ENCODE results near the gene GUCA1A.
A peak's percentile ranks its signal among the peaks of the same experiment; 100 is the strongest.
"Not testable (repeated sequence)": the region's sequence is repeated elsewhere in the genome, so short reads cannot be mapped to it uniquely, and the experiment has no call there.

The GUCA1A gene

GRCh38 chr6:42179261-42179944, 6.2 kb downstream of the GUCA1A start:
- DNase-seq, result no peak

GRCh38 chr6:42179945-42180313, 6.8 kb downstream of the GUCA1A start:
- no peak for DNase-seq

- no peak for DNase-seq
Measured at GRCh38 chr6:42182101-42182500, 8.9 kb downstream of the GUCA1A start.

- no peak for DNase-seq
Measured at GRCh38 chr6:42184475-42184874, 11.3 kb downstream of the GUCA1A start.

- no peak for DNase-seq
Measured at GRCh38 chr6:42185597-42185996, 12.4 kb downstream of the GUCA1A start.

- DNase-seq, result no peak
Measured at GRCh38 chr6:42188406-42188805, 15.2 kb downstream of the GUCA1A start.

- DNase-seq, result no peak
Measured at GRCh38 chr6:42190554-42191183, 17.5 kb downstream of the GUCA1A start.

GRCh38 chr6:42192385-42192784, 19.2 kb downstream of the GUCA1A start:
- DNase-seq, result not testable (repeated sequence)

- no peak for DNase-seq
Measured at GRCh38 chr6:42193491-42193894, 20.3 kb downstream of the GUCA1A start.

GRCh38 chr6:42194056-42194455, 20.9 kb downstream of the GUCA1A start:
- DNase-seq, result no peak

GRCh38 chr6:42195415-42195814, 22.3 kb downstream of the GUCA1A start:
- no peak for DNase-seq

GRCh38 chr6:42197555-42198362, 24.6 kb downstream of the GUCA1A start:
- peak; percentile 11 for DNase-seq

GRCh38 chr6:42199106-42199981, 26.2 kb downstream of the GUCA1A start:
- DNase-seq, result no peak

GRCh38 chr6:42200035-42200434, 26.9 kb downstream of the GUCA1A start:
- no peak for DNase-seq

GRCh38 chr6:42201382-42201781, 28.2 kb downstream of the GUCA1A start:
- DNase-seq, result no peak

GRCh38 chr6:42202131-42202915, 29.2 kb downstream of the GUCA1A start:
- not testable (repeated sequence) for DNase-seq

GRCh38 chr6:42203183-42203582, 30.0 kb downstream of the GUCA1A start:
- no peak for DNase-seq

- no peak for DNase-seq
Measured at GRCh38 chr6:42204768-42205282, 31.7 kb downstream of the GUCA1A start.

- DNase-seq, result not testable (repeated sequence)
Measured at GRCh38 chr6:42207559-42207958, 34.4 kb downstream of the GUCA1A start.

GRCh38 chr6:42210551-42210950, 37.4 kb downstream of the GUCA1A start:
- DNase-seq, result peak; percentile 95

GRCh38 chr6:42211726-42212125, 38.6 kb downstream of the GUCA1A start:
- no peak for DNase-seq

- DNase-seq, result no peak
Measured at GRCh38 chr6:42212442-42212841, 39.3 kb downstream of the GUCA1A start.
